MCF 10A (cell line): ENCODE results near the gene ZC3H14. TPM values are rescaled to one million over a fixed set of nuclear protein-coding genes. Genes with fewer than 3 reads are reported as not detected.

Experiments
- BruUV-seq: library from RNA; stranded (reverse); fragments of 400-500 nt; replicated peaks from 2 replicates; lab custom pipeline; 2021; lab: Mats Ljungman, UMichigan
- CTCF ChIA-PET: fragments of 300-600 bp; sonication (Branson Sonifier 250); formaldehyde crosslinking; extraction: SDS; loops from one replicate; lab custom pipeline; 2021; ENCODE audit warnings: antibody characterized with exemption, inconsistent platforms; lab: Yijun Ruan, JAX
- POLR2A ChIA-PET: fragments of 300-600, 350-650 bp; sonication (Branson Sonifier 250); formaldehyde crosslinking; extraction: SDS; loops from one replicate; lab custom pipeline; 2020; ENCODE audit warnings: antibody characterized with exemption, inconsistent platforms; lab: Yijun Ruan, JAX
- DNase-seq: peaks from one replicate; pipeline ENCODE4 v3.0.0-alpha.2; 2018; ENCODE audit not compliant: unreplicated experiment
- H3K27ac Mint-ChIP-seq: one replicate; pipeline ENCODE4 v1.8.0; 2022; ENCODE audit warnings: mild to moderate bottlenecking, low read depth, mixed read lengths; ENCODE audit not compliant: unreplicated experiment
- H3K27me3 Mint-ChIP-seq: one replicate; pipeline ENCODE4 v1.8.0; 2022; ENCODE audit warnings: mixed read lengths; ENCODE audit not compliant: insufficient read depth, unreplicated experiment
- H3K36me3 Mint-ChIP-seq: one replicate; pipeline ENCODE4 v1.8.0; 2022; ENCODE audit warnings: mild to moderate bottlenecking, moderate library complexity, mixed read lengths; ENCODE audit not compliant: insufficient read depth, unreplicated experiment
- H3K4me1 Mint-ChIP-seq: one replicate; pipeline ENCODE4 v1.8.0; 2022; ENCODE audit warnings: mixed read lengths; ENCODE audit not compliant: insufficient read depth, unreplicated experiment
- H3K4me3 Mint-ChIP-seq: one replicate; pipeline ENCODE4 v1.8.0; 2022; ENCODE audit warnings: mild to moderate bottlenecking, moderate library complexity, mixed read lengths; ENCODE audit not compliant: unreplicated experiment
- H3K9me3 Mint-ChIP-seq: one replicate; pipeline ENCODE4 v1.8.0; 2022; ENCODE audit warnings: mixed read lengths; ENCODE audit not compliant: unreplicated experiment
- CTCF ChIP-seq: fragments of 200-600 bp; IDR thresholded peaks from one replicate; pipeline ENCODE4 v1.8.0; 2022; ENCODE audit warnings: antibody characterized with exemption, mild to moderate bottlenecking; ENCODE audit not compliant: unreplicated experiment
- intact Hi-C: fragments of 100-400 bp; cut with micrococcal nuclease; formaldehyde crosslinking; loops from 2 replicates; pipeline ENCODE4 v1.14.1; 2022
- total RNA-seq: library from RNA; stranded (reverse); gene quantifications from 2 replicates; pipeline ENCODE4 v1.2.3, GENCODE V29; 2022

ZC3H14 gene
- total RNA-seq, 1 experiment from 2014 or later = 72.6 TPM

- BruUV-seq = no TSS peak
- TF ChIP-seq CTCF = no peak
- Mint-ChIP-seq H3K36me3 (peaks cover 71% of the 10 kb centered on the region), H3K4me1 (peaks cover 12% of the 10 kb centered on the region), H3K27ac (peak overlapping the region; percentile 75), H3K27me3 (no peaks in the 10 kb centered on the region), H3K9me3 (no peaks in the 10 kb centered on the region), H3K4me3 (no peak overlapping the region)
- ChIA-PET POLR2A (interaction anchor here (1.0 to 1.6 kb wide), 3 partner anchors 48 to 265 kb away, joined by 3 to 5 read pairs (median 3); no protein-coding TSS in a partner anchor), CTCF (interaction anchor here (0.6 kb wide), 1 partner anchor 367 kb away, joined by 3 read pairs; no protein-coding TSS in a partner anchor)
- intact Hi-C loops = loop anchor here (5.0 kb wide), 1 partner anchor 51 kb away; the partner anchor contains the start of gene ZC3H14
- no peak for DNase-seq
These were observed 50.1 kb downstream of the ZC3H14 start for GRCh38 chr14:88612981-88613380.

- H3K27me3 Mint-ChIP-seq = no peaks in the 10 kb centered on the region
- no peak for TF ChIP-seq CTCF
- no TSS peak for BruUV-seq
- DNase-seq = peak; percentile 42
- H3K9me3 Mint-ChIP-seq = no peaks in the 10 kb centered on the region
- H3K36me3 Mint-ChIP-seq = peaks cover 73% of the 10 kb centered on the region
- peaks cover 12% of the 10 kb centered on the region for H3K4me1 Mint-ChIP-seq
- POLR2A ChIA-PET = interaction anchor here (1.0 to 1.6 kb wide), 5 partner anchors 13 to 264 kb away, joined by 3 to 5 read pairs (median 3); partner anchors contain the start of gene TTC8
- H3K4me3 Mint-ChIP-seq = no peak overlapping the region
- CTCF ChIA-PET = interaction anchor here (0.6 to 0.7 kb wide), 2 partner anchors 367 to 726 kb away, joined by 3 read pairs; no protein-coding TSS in a partner anchor
- peak overlapping the region; percentile 75 for H3K27ac Mint-ChIP-seq
- intact Hi-C loops = loop anchor here (5.0 kb wide), 1 partner anchor 51 kb away; the partner anchor contains the start of gene ZC3H14
These were observed 50.7 kb downstream of the ZC3H14 start for GRCh38 chr14:88613552-88614010.

GRCh38 chr14:88614218-88614907 is 51.5 kb downstream of the ZC3H14 start:
- ChIA-PET POLR2A (interaction anchor here (1.0 to 1.6 kb wide), 4 partner anchors 12 to 263 kb away, joined by 3 to 5 read pairs (median 3); partner anchors contain the start of gene TTC8), CTCF (interaction anchor here (0.6 to 0.7 kb wide), 2 partner anchors 726 to 869 kb away, joined by 3 read pairs; no protein-coding TSS in a partner anchor)
- intact Hi-C loops = loop anchor here (5.0 kb wide), 1 partner anchor 52 kb away; the partner anchor contains the start of gene ZC3H14
- no peak overlapping the region for H3K27ac Mint-ChIP-seq
- DNase-seq = peak; percentile 17
- H3K4me3 Mint-ChIP-seq = no peak overlapping the region
- H3K36me3 Mint-ChIP-seq = peaks cover 65% of the 10 kb centered on the region
- BruUV-seq = no TSS peak
- no peaks in the 10 kb centered on the region for H3K9me3 Mint-ChIP-seq
- no peaks in the 10 kb centered on the region for H3K27me3 Mint-ChIP-seq
- no peak for TF ChIP-seq CTCF
- peaks cover 12% of the 10 kb centered on the region for H3K4me1 Mint-ChIP-seq

- H3K27ac Mint-ChIP-seq = peak overlapping the region; percentile 35
- no peaks in the 10 kb centered on the region for H3K27me3 Mint-ChIP-seq
- intact Hi-C loops = no loop called here
- H3K36me3 Mint-ChIP-seq = peaks cover 41% of the 10 kb centered on the region
- peak; percentile 19 for DNase-seq
- H3K4me3 Mint-ChIP-seq = no peak overlapping the region
- CTCF ChIA-PET = interaction anchor here (0.9 kb wide), 1 partner anchor 50 kb away, joined by 3 read pairs; no protein-coding TSS in a partner anchor
- no TSS peak for BruUV-seq
- POLR2A ChIA-PET = interaction anchor here (0.6 to 1.5 kb wide), 2 partner anchors 11 to 209 kb away, joined by 3 to 5 read pairs; no protein-coding TSS in a partner anchor
- no peak for TF ChIP-seq CTCF
- H3K4me1 Mint-ChIP-seq = peaks cover 12% of the 10 kb centered on the region
- no peaks in the 10 kb centered on the region for H3K9me3 Mint-ChIP-seq
These were observed 53.9 kb downstream of the ZC3H14 start for GRCh38 chr14:88616697-88617096.
